Activated T-cell treated with anti-CD3 and anti-CD28 coated beads, Interleukin-2, amount 50 U/mL, for 24 hours (primary cell): ENCODE results near the gene RASSF5.

Source experiments
- DNase-seq: peaks from one replicate; pipeline ENCODE4 v3.0.0-alpha.2; 2020
- H3K27ac Mint-ChIP-seq: 2 replicates; pipeline ENCODE4 v1.8.0; 2020; ENCODE audit warnings: mild to moderate bottlenecking, mixed read lengths
- H3K27me3 Mint-ChIP-seq: 2 replicates; pipeline ENCODE4 v1.8.0; 2020; ENCODE audit warnings: mixed read lengths
- H3K36me3 Mint-ChIP-seq: 2 replicates; pipeline ENCODE4 v1.8.0; 2020; ENCODE audit warnings: low read depth, mixed read lengths
- H3K4me1 Mint-ChIP-seq: 2 replicates; pipeline ENCODE4 v1.8.0; 2020; ENCODE audit warnings: low read depth, mixed read lengths
- H3K4me3 Mint-ChIP-seq: 2 replicates; pipeline ENCODE4 v1.8.0; 2020; ENCODE audit warnings: mild to moderate bottlenecking, moderate library complexity, mixed read lengths
- H3K9me3 Mint-ChIP-seq: 2 replicates; pipeline ENCODE4 v1.8.0; 2020; ENCODE audit warnings: mixed read lengths

The RASSF5 gene, protein sequence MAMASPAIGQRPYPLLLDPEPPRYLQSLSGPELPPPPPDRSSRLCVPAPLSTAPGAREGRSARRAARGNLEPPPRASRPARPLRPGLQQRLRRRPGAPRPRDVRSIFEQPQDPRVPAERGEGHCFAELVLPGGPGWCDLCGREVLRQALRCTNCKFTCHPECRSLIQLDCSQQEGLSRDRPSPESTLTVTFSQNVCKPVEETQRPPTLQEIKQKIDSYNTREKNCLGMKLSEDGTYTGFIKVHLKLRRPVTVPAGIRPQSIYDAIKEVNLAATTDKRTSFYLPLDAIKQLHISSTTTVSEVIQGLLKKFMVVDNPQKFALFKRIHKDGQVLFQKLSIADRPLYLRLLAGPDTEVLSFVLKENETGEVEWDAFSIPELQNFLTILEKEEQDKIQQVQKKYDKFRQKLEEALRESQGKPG

DNA sequence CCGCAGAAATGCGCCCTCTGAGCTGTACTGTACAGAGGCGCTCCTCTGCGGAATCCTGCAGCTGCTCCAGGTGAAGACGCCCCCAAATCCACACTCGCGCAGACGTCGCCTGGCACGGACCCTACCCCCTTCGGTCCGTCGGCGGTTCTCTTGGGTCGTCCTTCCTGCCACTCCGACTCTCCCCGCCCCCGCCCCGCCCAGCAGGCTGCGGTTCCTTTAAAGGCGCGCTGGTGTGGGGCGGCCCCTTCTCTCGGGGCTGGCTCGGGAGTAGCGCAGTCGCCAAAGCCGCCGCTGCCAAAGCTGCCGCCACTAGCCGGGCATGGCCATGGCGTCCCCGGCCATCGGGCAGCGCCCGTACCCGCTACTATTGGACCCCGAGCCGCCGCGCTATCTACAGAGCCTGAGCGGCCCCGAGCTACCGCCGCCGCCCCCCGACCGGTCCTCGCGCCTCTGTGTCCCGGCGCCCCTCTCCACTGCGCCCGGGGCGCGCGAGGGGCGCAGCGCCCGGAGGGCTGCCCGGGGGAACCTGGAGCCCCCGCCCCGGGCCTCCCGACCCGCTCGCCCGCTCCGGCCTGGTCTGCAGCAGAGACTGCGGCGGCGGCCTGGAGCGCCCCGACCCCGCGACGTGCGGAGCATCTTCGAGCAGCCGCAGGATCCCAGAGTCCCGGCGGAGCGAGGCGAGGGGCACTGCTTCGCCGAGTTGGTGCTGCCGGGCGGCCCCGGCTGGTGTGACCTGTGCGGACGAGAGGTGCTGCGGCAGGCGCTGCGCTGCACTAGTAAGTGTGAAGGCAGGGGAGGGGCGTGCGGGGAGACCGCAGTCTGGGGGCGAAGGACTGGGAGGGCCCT, at the start of gene RASSF5:
Gene RASSF5 (plus strand): TSS at position 248 of the 846 bp plus-strand sequence. CDS start 72 bp downstream, at position 320.
- peak; percentile 90 for DNase-seq
- H3K4me3 Mint-ChIP-seq: peak within 1 kb of the TSS; percentile 75
- H3K9me3 Mint-ChIP-seq: no peaks in the 10 kb centered on the region
- peaks cover 45% of the 10 kb centered on the region for H3K27me3 Mint-ChIP-seq
- peak within 1 kb of the TSS; percentile 34 for H3K27ac Mint-ChIP-seq
- H3K4me1 Mint-ChIP-seq: peaks cover 57% of the 10 kb centered on the region
- H3K36me3 Mint-ChIP-seq: no peaks in the 10 kb centered on the region

- no peak overlapping the region for H3K4me3 Mint-ChIP-seq
- peaks cover 12% of the 10 kb centered on the region for H3K36me3 Mint-ChIP-seq
- no peaks in the 10 kb centered on the region for H3K9me3 Mint-ChIP-seq
- DNase-seq: no peak
- H3K27me3 Mint-ChIP-seq: no peaks in the 10 kb centered on the region
- H3K27ac Mint-ChIP-seq: no peak overlapping the region
- H3K4me1 Mint-ChIP-seq: peaks cover 32% of the 10 kb centered on the region
Observed at GRCh38 chr1:206459703-206460102, 47.6 kb upstream of the RASSF5 start.

DNA sequence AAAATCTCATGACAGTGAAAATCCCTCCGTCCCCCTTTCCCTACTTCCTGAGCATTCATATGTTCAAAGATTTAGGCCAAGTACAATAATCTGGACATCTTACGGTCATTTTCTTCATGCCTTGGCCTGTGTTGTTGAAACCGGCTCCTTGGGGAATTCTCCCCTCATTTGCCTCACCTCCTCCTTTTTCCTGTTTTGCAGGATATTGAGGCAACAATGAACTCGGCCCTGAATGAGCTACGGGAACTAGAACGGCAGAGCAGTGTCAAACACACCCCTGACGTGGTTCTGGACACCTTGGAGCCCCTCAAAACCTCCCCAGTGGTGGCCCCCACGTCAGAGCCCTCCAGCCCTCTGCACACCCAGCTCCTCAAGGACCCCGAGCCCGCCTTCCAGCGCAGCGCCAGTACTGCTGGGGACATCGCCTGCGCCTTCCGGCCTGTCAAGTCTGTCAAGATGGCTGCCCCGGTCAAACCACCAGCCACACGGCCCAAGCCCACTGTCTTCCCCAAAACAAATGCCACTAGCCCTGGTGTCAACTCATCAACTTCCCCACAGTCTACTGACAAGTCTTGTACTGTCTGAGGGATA, 46.4 kb upstream of the RASSF5 start:
- H3K4me3 Mint-ChIP-seq: no peak overlapping the region
- H3K4me1 Mint-ChIP-seq: peaks cover 44% of the 10 kb centered on the region
- H3K36me3 Mint-ChIP-seq: peaks cover 5% of the 10 kb centered on the region
- no peak for DNase-seq
- H3K9me3 Mint-ChIP-seq: no peaks in the 10 kb centered on the region
- H3K27me3 Mint-ChIP-seq: no peaks in the 10 kb centered on the region
- H3K27ac Mint-ChIP-seq: no peak overlapping the region

GRCh38 chr1:206461602-206462455, 45.5 kb upstream of the RASSF5 start:
- Mint-ChIP-seq H3K9me3 (no peaks in the 10 kb centered on the region), H3K36me3 (peaks cover 1% of the 10 kb centered on the region)

DNA sequence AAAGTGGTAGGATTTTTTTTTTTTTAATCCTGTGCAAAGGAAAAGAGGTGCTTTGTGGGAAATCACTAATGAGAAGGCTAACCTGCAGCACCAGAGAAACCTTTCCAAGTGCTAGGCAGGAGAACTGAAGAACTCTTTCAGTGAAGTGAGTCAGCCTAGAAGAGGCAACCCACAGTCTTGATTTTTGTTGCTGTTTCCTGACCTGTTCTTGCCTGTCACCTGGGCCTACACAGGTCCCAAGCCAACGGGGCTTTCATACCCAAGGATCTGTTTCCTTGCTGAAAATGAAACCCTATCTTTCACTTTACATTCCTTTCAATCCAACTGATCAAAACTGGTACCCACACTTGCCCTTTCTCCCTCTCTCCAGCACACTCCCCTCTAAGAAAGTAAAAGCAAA, 44.2 kb upstream of the RASSF5 start:
- Mint-ChIP-seq H3K27me3 (no peaks in the 10 kb centered on the region), H3K36me3 (peaks cover 1% of the 10 kb centered on the region), H3K9me3 (no peaks in the 10 kb centered on the region), H3K4me1 (peaks cover 55% of the 10 kb centered on the region), H3K27ac (peak overlapping the region; percentile 23), H3K4me3 (no peak overlapping the region)
- DNase-seq: no peak

More at GRCh38 chr1:206461602-206462455, 45.5 kb upstream of the RASSF5 start:
- Mint-ChIP-seq H3K27ac (no peak overlapping the region), H3K4me1 (peaks cover 50% of the 10 kb centered on the region), H3K27me3 (no peaks in the 10 kb centered on the region), H3K4me3 (no peak overlapping the region)
- peak; percentile 67 for DNase-seq

DNA sequence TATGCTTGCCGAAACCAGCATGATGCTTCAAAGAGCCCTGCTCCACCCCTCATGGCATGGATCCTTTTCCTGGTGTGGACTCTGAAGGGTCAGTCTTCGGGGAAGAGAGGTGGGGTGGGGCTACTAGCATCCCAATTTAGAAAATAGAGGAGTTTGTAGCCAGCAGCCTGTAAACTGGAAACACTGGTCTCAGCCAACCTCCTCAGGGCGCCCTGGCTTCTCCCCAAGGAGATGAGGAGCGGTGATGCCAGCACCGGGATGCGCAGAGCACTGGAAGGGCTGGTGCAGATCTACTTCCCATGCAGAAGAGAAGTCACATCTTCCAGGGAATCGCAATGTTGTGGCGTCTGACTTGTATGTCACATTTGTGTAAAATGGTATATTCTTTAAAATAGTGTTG, 43.4 kb upstream of the RASSF5 start:
- H3K27ac Mint-ChIP-seq: no peak overlapping the region
- H3K27me3 Mint-ChIP-seq: no peaks in the 10 kb centered on the region
- no peaks in the 10 kb centered on the region for H3K9me3 Mint-ChIP-seq
- H3K4me1 Mint-ChIP-seq: peaks cover 62% of the 10 kb centered on the region
- DNase-seq: no peak
- peaks cover 1% of the 10 kb centered on the region for H3K36me3 Mint-ChIP-seq
- no peak overlapping the region for H3K4me3 Mint-ChIP-seq

GRCh38 chr1:206464456-206464964, 42.8 kb upstream of the RASSF5 start:
- no peak for DNase-seq
- H3K27ac Mint-ChIP-seq: peak overlapping the region; percentile 80
- H3K9me3 Mint-ChIP-seq: no peaks in the 10 kb centered on the region
- peaks cover 1% of the 10 kb centered on the region for H3K36me3 Mint-ChIP-seq
- H3K27me3 Mint-ChIP-seq: no peaks in the 10 kb centered on the region
- no peak overlapping the region for H3K4me3 Mint-ChIP-seq
- peaks cover 68% of the 10 kb centered on the region for H3K4me1 Mint-ChIP-seq

- Mint-ChIP-seq H3K27me3 (no peaks in the 10 kb centered on the region), H3K4me3 (no peak overlapping the region)
Observed at GRCh38 chr1:206465951-206466350, 41.4 kb upstream of the RASSF5 start.

DNA sequence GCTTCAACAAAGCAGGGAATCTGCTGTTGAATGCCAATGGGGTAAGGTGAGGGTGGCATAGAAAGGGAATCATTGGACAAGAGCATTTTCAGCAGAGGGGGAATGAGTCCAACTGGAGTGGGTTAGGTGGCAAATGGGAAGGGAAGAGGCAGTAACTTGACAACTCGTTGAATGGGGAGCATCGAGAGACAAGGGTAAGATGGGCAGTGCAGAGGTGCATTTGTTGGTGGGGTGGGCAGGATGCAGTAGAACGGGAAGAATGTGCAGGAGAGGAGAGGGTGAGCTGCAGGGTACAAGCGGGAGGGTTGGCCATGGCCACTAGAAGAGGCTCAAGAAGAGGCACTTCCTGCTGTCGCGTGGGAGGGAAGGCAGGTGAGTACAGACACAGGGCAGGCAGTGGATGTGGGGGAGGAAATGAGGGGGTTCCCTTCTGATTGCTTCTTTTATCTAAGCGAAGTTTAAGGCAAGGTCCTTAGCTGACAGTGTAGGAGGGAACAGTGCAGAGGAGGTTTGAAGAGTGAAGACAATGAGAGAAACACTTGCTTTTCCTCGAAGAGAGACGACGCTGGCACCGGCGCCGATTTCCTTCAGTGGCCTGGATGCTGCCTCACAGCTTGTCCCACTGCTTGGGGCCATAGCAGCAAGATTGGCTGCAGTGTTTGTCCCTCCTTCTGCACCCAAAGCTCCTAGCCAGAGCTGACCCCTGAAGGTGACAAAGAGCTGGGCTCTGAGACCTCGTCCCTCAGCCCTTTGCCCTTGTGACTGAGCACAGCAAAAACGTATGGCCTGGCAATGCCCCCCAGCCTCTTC, 40.3 kb upstream of the RASSF5 start:
- H3K27ac Mint-ChIP-seq: peak overlapping the region; percentile 14
- DNase-seq: no peak
- H3K9me3 Mint-ChIP-seq: no peaks in the 10 kb centered on the region
- no peak overlapping the region for H3K4me3 Mint-ChIP-seq
- no peaks in the 10 kb centered on the region for H3K27me3 Mint-ChIP-seq
- peaks cover 86% of the 10 kb centered on the region for H3K4me1 Mint-ChIP-seq
- H3K36me3 Mint-ChIP-seq: peaks cover 12% of the 10 kb centered on the region

More at GRCh38 chr1:206465951-206466350, 41.4 kb upstream of the RASSF5 start:
- Mint-ChIP-seq H3K9me3 (no peaks in the 10 kb centered on the region), H3K4me1 (peaks cover 77% of the 10 kb centered on the region), H3K36me3 (peaks cover 6% of the 10 kb centered on the region), H3K27ac (peak overlapping the region; percentile 57)
- no peak for DNase-seq

DNA sequence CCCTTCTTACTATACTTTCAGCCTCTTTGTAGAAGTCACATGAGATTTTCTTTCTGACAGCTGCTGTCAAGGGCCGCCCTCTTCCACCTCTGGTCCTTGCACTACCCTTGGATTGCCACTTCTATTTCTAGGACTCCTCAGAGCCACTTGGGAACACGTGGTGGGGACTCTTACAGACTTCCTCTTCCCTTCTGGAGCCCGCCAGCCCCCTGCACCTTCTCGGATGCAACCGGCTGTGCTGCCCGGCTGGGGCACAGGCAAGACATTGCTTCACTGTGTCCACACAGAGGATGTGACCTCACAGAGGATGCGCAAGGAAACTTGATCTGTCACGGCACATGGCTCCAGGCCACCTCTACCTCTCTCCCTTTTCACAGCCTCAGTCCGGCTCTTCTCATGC, 39.4 kb upstream of the RASSF5 start:
- peaks cover 15% of the 10 kb centered on the region for H3K36me3 Mint-ChIP-seq
- no peaks in the 10 kb centered on the region for H3K9me3 Mint-ChIP-seq
- DNase-seq: no peak
- peaks cover 91% of the 10 kb centered on the region for H3K4me1 Mint-ChIP-seq
- H3K27me3 Mint-ChIP-seq: no peaks in the 10 kb centered on the region
- H3K27ac Mint-ChIP-seq: peak overlapping the region; percentile 78
- peak overlapping the region; percentile 7 for H3K4me3 Mint-ChIP-seq

- H3K4me3 Mint-ChIP-seq: no peak overlapping the region
- H3K9me3 Mint-ChIP-seq: no peaks in the 10 kb centered on the region
- H3K27ac Mint-ChIP-seq: peak overlapping the region; percentile 78
- peaks cover 21% of the 10 kb centered on the region for H3K36me3 Mint-ChIP-seq
- peaks cover 91% of the 10 kb centered on the region for H3K4me1 Mint-ChIP-seq
- no peaks in the 10 kb centered on the region for H3K27me3 Mint-ChIP-seq
- DNase-seq: no peak
Observed at GRCh38 chr1:206468571-206468970, 38.8 kb upstream of the RASSF5 start.

DNA sequence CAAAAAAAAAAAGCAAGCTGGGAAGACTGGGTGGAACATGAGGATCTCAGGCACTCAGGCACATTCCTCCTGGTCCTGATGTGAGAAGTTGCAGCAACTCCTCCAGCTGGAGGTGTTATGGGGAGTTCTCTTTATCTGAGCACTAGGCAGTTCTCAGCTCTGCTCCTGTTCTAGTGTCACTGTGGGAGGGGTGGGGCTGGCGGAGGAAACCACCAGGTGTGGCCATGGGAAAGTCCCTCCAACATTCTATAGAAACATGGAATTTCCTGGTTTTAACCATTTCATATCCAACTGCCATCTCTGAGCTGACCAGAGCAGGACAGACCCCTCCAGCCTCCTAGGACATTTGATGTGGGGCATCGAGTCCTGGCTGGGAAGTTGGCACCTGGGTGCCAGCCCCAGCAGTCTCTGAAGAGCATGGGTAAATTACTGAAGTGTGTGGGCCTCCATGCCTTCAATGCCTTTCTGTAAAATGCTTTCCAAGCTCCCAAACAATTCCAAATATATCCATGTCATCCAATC, 37.9 kb upstream of the RASSF5 start:
- DNase-seq: peak; percentile 56
- H3K36me3 Mint-ChIP-seq: peaks cover 28% of the 10 kb centered on the region
- H3K27ac Mint-ChIP-seq: peak overlapping the region; percentile 91
- peak overlapping the region; percentile 88 for H3K4me3 Mint-ChIP-seq
- no peaks in the 10 kb centered on the region for H3K9me3 Mint-ChIP-seq
- H3K4me1 Mint-ChIP-seq: peaks cover 91% of the 10 kb centered on the region
- no peaks in the 10 kb centered on the region for H3K27me3 Mint-ChIP-seq
